ENCODE data around the gene FGR. TPM values are rescaled to one million over a fixed set of nuclear protein-coding genes. Genes with fewer than 3 reads are reported as not detected.

Gene FGR
- polyA plus RNA-seq, 1 of the 3 experiments (the other 2 are of a cell fraction), result not detected

DNA sequence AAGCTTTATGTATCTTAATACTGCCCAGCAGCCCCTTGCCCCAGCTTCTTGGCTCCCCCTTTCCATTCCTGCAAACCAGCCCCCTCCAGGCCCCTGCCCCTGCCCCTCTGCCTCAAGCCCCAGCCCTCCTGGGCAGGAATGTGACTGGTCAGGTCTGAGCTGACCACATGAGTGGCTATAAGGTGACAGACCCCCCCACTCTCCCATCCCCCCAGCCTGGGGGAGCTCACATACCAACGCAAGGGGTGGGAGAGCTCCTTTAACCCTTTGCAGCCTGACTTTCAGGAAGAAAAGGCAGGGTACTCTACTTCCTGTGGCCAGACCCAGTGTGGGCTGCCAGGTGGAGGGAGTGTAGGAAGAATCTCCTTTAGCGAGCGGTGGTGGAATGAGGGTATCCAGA, 64.2 kb downstream of the FGR start:
- H3K4me2 ChIP-seq, result no peak overlapping the region; the same call in 1 of the 2 replicates

More for the DNA sequence above, 64.2 kb downstream of the FGR start:
- H3K79me2 ChIP-seq (ENCODE audit: insufficient read depth), result peaks cover 62% of the 10 kb centered on the region; the same call in 1 of the 2 replicates
- peaks cover 72% of the 10 kb centered on the region for H4K20me1 ChIP-seq (ENCODE audit: insufficient read depth)
- no peaks in the 10 kb centered on the region for H3F3A ChIP-seq (replicated peaks; ENCODE audit: insufficient read depth)
- H3K36me3 ChIP-seq (replicated peaks in 1 of 2; ENCODE audit: control insufficient read depth in 1 of 2, insufficient read depth in 2 of 2, low read length in 1 of 2), result no peaks in the 10 kb centered on the region
- H3K27me3 ChIP-seq (ENCODE audit: insufficient read depth), result no peaks in the 10 kb centered on the region
- H3K27ac ChIP-seq (ENCODE audit: low read depth in 2 of 2, low read length in 1 of 2), result peak overlapping the region in 1 of 2 experiments; percentile 18; a peak in 1 of 4 replicates
- CTCF ChIA-PET, result interaction anchor here (0.6 to 24.8 kb wide), 7 partner anchors 11 to 214 kb away, joined by 3 to 603 read pairs (median 4); partner anchors contain the start of gene AHDC1
- 100% methylated on average over 2 of the region's 3 CpGs for WGBS (ENCODE audit: low lambda C conversion rate)
- H2AFZ ChIP-seq (ENCODE audit: low read depth), result no peak overlapping the region
- H3K4me3 ChIP-seq (ENCODE audit: low read depth in 2 of 2, low read length in 1 of 2), result no peak overlapping the region
- no peak for DNase-seq
- H3K9me3 ChIP-seq, result no peaks in the 10 kb centered on the region
- no peak overlapping the region for H3K9ac ChIP-seq
- H3K4me1 ChIP-seq (ENCODE audit: control insufficient read depth in 1 of 2, insufficient read depth in 2 of 2, low read depth in 1 of 2, low read length in 1 of 2), result peaks cover 56 to 71% of the 10 kb centered on the region in 2 experiments; a peak in 3 of 4 replicates
- TF ChIP-seq TEAD4 (IDR thresholded peaks at IDR 0.05; ENCODE audit: borderline replicate concordance, insufficient read depth), result no peak
- TF ChIP-seq, protein P1, sequence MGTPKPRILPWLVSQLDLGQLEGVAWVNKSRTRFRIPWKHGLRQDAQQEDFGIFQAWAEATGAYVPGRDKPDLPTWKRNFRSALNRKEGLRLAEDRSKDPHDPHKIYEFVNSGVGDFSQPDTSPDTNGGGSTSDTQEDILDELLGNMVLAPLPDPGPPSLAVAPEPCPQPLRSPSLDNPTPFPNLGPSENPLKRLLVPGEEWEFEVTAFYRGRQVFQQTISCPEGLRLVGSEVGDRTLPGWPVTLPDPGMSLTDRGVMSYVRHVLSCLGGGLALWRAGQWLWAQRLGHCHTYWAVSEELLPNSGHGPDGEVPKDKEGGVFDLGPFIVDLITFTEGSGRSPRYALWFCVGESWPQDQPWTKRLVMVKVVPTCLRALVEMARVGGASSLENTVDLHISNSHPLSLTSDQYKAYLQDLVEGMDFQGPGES (IDR thresholded peaks at IDR 0.05; ENCODE audit: low read depth, low read length), result no peak
- TF ChIP-seq, protein P2, sequence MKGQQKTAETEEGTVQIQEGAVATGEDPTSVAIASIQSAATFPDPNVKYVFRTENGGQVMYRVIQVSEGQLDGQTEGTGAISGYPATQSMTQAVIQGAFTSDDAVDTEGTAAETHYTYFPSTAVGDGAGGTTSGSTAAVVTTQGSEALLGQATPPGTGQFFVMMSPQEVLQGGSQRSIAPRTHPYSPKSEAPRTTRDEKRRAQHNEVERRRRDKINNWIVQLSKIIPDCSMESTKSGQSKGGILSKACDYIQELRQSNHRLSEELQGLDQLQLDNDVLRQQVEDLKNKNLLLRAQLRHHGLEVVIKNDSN (IDR thresholded peaks at IDR 0.05; ENCODE audit: borderline replicate concordance, low read depth), result no peak
- TF ChIP-seq, protein P3, sequence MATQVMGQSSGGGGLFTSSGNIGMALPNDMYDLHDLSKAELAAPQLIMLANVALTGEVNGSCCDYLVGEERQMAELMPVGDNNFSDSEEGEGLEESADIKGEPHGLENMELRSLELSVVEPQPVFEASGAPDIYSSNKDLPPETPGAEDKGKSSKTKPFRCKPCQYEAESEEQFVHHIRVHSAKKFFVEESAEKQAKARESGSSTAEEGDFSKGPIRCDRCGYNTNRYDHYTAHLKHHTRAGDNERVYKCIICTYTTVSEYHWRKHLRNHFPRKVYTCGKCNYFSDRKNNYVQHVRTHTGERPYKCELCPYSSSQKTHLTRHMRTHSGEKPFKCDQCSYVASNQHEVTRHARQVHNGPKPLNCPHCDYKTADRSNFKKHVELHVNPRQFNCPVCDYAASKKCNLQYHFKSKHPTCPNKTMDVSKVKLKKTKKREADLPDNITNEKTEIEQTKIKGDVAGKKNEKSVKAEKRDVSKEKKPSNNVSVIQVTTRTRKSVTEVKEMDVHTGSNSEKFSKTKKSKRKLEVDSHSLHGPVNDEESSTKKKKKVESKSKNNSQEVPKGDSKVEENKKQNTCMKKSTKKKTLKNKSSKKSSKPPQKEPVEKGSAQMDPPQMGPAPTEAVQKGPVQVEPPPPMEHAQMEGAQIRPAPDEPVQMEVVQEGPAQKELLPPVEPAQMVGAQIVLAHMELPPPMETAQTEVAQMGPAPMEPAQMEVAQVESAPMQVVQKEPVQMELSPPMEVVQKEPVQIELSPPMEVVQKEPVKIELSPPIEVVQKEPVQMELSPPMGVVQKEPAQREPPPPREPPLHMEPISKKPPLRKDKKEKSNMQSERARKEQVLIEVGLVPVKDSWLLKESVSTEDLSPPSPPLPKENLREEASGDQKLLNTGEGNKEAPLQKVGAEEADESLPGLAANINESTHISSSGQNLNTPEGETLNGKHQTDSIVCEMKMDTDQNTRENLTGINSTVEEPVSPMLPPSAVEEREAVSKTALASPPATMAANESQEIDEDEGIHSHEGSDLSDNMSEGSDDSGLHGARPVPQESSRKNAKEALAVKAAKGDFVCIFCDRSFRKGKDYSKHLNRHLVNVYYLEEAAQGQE (IDR thresholded peaks at IDR 0.05; ENCODE audit: low read depth, low read length), result no peak
- no peak for TF ChIP-seq MXI1 (IDR thresholded peaks at IDR 0.05; ENCODE audit: low read depth, low read length)
- TF ChIP-seq FOXM1 (IDR thresholded peaks at IDR 0.05; ENCODE audit: low read depth), result no peak
- no peak for TF ChIP-seq JUND (IDR thresholded peaks at IDR 0.05)
- no peak for TF ChIP-seq GATA2 (CRISPR knock-in tag; IDR thresholded peaks at IDR 0.05)
- no peak for TF ChIP-seq FOXJ3 (CRISPR knock-in tag; IDR thresholded peaks at IDR 0.05)
- no peak for TF ChIP-seq EZH2phosphoT487 (IDR thresholded peaks at IDR 0.05; ENCODE audit: borderline replicate concordance, low read depth)
- TF ChIP-seq ELF1 (IDR thresholded peaks at IDR 0.05), result no peak
- TF ChIP-seq, protein P4, sequence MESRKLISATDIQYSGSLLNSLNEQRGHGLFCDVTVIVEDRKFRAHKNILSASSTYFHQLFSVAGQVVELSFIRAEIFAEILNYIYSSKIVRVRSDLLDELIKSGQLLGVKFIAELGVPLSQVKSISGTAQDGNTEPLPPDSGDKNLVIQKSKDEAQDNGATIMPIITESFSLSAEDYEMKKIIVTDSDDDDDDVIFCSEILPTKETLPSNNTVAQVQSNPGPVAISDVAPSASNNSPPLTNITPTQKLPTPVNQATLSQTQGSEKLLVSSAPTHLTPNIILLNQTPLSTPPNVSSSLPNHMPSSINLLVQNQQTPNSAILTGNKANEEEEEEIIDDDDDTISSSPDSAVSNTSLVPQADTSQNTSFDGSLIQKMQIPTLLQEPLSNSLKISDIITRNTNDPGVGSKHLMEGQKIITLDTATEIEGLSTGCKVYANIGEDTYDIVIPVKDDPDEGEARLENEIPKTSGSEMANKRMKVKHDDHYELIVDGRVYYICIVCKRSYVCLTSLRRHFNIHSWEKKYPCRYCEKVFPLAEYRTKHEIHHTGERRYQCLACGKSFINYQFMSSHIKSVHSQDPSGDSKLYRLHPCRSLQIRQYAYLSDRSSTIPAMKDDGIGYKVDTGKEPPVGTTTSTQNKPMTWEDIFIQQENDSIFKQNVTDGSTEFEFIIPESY (IDR thresholded peaks at IDR 0.05; ENCODE audit: borderline replicate concordance, low read depth), result no peak
- no peak for TF ChIP-seq TCF12 (IDR thresholded peaks at IDR 0.05)
- TF ChIP-seq, protein P5, sequence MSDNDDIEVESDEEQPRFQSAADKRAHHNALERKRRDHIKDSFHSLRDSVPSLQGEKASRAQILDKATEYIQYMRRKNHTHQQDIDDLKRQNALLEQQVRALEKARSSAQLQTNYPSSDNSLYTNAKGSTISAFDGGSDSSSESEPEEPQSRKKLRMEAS (IDR thresholded peaks at IDR 0.05; ENCODE audit: low read depth), result no peak
- TF ChIP-seq CHD2 (IDR thresholded peaks at IDR 0.05; ENCODE audit: low read length, partially characterized antibody), result no peak
- TF ChIP-seq MEF2A (IDR thresholded peaks at IDR 0.05; ENCODE audit: borderline replicate concordance, low read depth), result no peak
- no peak for TF ChIP-seq TAF1 (IDR thresholded peaks at IDR 0.05; ENCODE audit: borderline replicate concordance, low read depth, low read length)
- no peak for TF ChIP-seq EP300 (IDR thresholded peaks at IDR 0.05; ENCODE audit: borderline replicate concordance in 1 of 2, low read depth in 1 of 2, low read length in 1 of 2)
- H3K9me2 ChIP-seq, result no peaks in the 10 kb centered on the region
- POLR2A ChIA-PET, result interaction anchor here (1.1 kb wide), 1 partner anchor 33 kb away, joined by 4 read pairs; the partner anchor contains the start of gene AHDC1
